HCT116 (cell line): Measurements from ENCODE around the gene NLRP10.

Experiments used
- CEBPB ChIP-seq: IDR thresholded peaks from 2 replicates; pipeline ENCODE4 v1.6.1; 2012; ENCODE audit warnings: low read depth
- EGR1 ChIP-seq: IDR thresholded peaks from 2 replicates; pipeline ENCODE4 v1.6.1; 2012; ENCODE audit warnings: low read depth
- EZH2phosphoT487 ChIP-seq: fragments of 200-600 bp; IDR thresholded peaks from 2 replicates; pipeline ENCODE4 v1.6.1; 2018; ENCODE audit warnings: antibody characterized with exemption, borderline replicate concordance
- JUND ChIP-seq: IDR thresholded peaks from 2 replicates; pipeline ENCODE4 v1.6.1; 2012
- POLR2A ChIP-seq: IDR thresholded peaks from 2 replicates; pipeline ENCODE4 v1.7.0; 2011; ENCODE audit warnings: borderline replicate concordance; ENCODE audit not compliant: insufficient read depth, insufficient read length; ENCODE audit errors: extremely low read depth
- POLR2AphosphoS5 ChIP-seq: IDR thresholded peaks from 2 replicates; pipeline ENCODE4 v1.6.1; 2011; ENCODE audit warnings: mild to moderate bottlenecking, low read depth, low read length, moderate library complexity
- SRF ChIP-seq: IDR thresholded peaks from 2 replicates; pipeline ENCODE4 v1.6.1; 2012; ENCODE audit warnings: low read depth
- TF ChIP-seq, protein P1 (sequence below), 3 experiments: fragments of 200-600 bp in 1 of 3; sonication (generic) in 1 of 3; IDR thresholded peaks in 2 of 3; conservative IDR thresholded peaks in 1 of 3; 2 replicates each; pipeline ENCODE4 v1.5.1; 2012 to 2017; ENCODE audit warnings: low read depth in 2 of 3, low read length in 2 of 3, antibody characterized with exemption in 1 of 3, borderline replicate concordance in 1 of 3, control low read depth in 1 of 3, mild to moderate bottlenecking in 1 of 3, mixed read lengths in 1 of 3, mixed run types in 1 of 3, moderate library complexity in 1 of 3; ENCODE audit not compliant: insufficient read depth in 1 of 3
- TF ChIP-seq, protein P2 (sequence below): IDR thresholded peaks from 2 replicates; pipeline ENCODE4 v1.6.1; 2012; ENCODE audit warnings: low read depth

DNA sequence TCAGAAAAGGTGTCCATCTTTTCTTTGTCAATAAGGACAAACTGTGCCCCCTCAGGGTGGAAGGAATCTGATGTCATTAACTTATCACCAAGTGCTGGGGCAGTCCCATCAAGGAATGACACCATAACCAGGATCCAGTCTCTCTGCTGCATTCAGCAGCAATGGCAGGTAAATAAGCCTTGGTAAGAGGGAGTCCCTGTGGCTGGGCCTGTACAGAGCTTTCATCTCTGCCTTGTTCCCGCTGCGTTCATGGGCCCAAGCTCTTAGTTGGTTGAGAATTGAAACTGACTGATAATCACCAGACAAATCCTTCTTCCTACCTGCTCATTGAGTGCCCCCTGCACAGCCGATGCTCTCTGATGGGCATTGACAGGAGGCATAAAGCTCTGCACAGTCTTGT is 44.6 kb upstream of the NLRP10 start:
- TF ChIP-seq, protein P1, sequence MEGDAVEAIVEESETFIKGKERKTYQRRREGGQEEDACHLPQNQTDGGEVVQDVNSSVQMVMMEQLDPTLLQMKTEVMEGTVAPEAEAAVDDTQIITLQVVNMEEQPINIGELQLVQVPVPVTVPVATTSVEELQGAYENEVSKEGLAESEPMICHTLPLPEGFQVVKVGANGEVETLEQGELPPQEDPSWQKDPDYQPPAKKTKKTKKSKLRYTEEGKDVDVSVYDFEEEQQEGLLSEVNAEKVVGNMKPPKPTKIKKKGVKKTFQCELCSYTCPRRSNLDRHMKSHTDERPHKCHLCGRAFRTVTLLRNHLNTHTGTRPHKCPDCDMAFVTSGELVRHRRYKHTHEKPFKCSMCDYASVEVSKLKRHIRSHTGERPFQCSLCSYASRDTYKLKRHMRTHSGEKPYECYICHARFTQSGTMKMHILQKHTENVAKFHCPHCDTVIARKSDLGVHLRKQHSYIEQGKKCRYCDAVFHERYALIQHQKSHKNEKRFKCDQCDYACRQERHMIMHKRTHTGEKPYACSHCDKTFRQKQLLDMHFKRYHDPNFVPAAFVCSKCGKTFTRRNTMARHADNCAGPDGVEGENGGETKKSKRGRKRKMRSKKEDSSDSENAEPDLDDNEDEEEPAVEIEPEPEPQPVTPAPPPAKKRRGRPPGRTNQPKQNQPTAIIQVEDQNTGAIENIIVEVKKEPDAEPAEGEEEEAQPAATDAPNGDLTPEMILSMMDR (IDR thresholded peaks at IDR 0.05 in 2 of 3, conservative IDR thresholded peaks at IDR 0.05 in 1 of 3; ENCODE audit: borderline replicate concordance in 1 of 3, insufficient read depth in 1 of 3, low read depth in 2 of 3, low read length in 2 of 3) = no peak
- TF ChIP-seq SRF (no peak), POLR2A (no peak), JUND (no peak), EGR1 (no peak), EZH2phosphoT487 (no peak), CEBPB (no peak), POLR2AphosphoS5 (no peak)
- TF ChIP-seq, protein P2, sequence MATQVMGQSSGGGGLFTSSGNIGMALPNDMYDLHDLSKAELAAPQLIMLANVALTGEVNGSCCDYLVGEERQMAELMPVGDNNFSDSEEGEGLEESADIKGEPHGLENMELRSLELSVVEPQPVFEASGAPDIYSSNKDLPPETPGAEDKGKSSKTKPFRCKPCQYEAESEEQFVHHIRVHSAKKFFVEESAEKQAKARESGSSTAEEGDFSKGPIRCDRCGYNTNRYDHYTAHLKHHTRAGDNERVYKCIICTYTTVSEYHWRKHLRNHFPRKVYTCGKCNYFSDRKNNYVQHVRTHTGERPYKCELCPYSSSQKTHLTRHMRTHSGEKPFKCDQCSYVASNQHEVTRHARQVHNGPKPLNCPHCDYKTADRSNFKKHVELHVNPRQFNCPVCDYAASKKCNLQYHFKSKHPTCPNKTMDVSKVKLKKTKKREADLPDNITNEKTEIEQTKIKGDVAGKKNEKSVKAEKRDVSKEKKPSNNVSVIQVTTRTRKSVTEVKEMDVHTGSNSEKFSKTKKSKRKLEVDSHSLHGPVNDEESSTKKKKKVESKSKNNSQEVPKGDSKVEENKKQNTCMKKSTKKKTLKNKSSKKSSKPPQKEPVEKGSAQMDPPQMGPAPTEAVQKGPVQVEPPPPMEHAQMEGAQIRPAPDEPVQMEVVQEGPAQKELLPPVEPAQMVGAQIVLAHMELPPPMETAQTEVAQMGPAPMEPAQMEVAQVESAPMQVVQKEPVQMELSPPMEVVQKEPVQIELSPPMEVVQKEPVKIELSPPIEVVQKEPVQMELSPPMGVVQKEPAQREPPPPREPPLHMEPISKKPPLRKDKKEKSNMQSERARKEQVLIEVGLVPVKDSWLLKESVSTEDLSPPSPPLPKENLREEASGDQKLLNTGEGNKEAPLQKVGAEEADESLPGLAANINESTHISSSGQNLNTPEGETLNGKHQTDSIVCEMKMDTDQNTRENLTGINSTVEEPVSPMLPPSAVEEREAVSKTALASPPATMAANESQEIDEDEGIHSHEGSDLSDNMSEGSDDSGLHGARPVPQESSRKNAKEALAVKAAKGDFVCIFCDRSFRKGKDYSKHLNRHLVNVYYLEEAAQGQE = no peak
